ENCODE measurements around the gene ZFTA.

- no peak for TF ChIP-seq EZH2 (IDR thresholded peaks at IDR 0.05; ENCODE audit: low read depth, unreplicated experiment)
- no peak for TF ChIP-seq POLR2AphosphoS5 (IDR thresholded peaks at IDR 0.05; ENCODE audit: low read depth)
- no peak for TF ChIP-seq CTCF (conservative IDR thresholded peaks at IDR 0.05; ENCODE audit: low read depth in 2 of 2)
- no peak for TF ChIP-seq ZNF114 (CRISPR knock-in tag; IDR thresholded peaks at IDR 0.05)
- TF ChIP-seq REST (IDR thresholded peaks at IDR 0.05; ENCODE audit: unreplicated experiment): no peak
- TF ChIP-seq CREB1 (CRISPR knock-in tag; IDR thresholded peaks at IDR 0.05; ENCODE audit: low read depth): no peak
- TF ChIP-seq EZH2phosphoT487 (IDR thresholded peaks at IDR 0.05; ENCODE audit: unreplicated experiment): no peak
Measured at GRCh38 chr11:63782749-63783148, 14.2 kb upstream of the ZFTA start.

Data from GM23338 (cell line).